A204.1 (cell line): ENCODE measurements around the gene IFITM1.
"Not testable (repeated sequence)": the region's sequence is repeated elsewhere in the genome, so short reads cannot be mapped to it uniquely, and the experiment has no call there.

ENCODE experiments used
- FAIRE-seq: peaks from 2 replicates; lab custom pipeline; 2012; peaks lifted over from hg19 to GRCh38; lab: Jason Lieb, UNC

Gene IFITM1

GRCh38 chr11:346529-346928, 32.7 kb downstream of the IFITM1 start:
- FAIRE-seq: no peak

- not testable (repeated sequence) for FAIRE-seq
These were observed 35.6 kb downstream of the IFITM1 start for GRCh38 chr11:349270-349954.

GRCh38 chr11:350033-350722, 36.3 kb downstream of the IFITM1 start:
- not testable (repeated sequence) for FAIRE-seq

- no peak for FAIRE-seq
These were observed 36.9 kb downstream of the IFITM1 start for GRCh38 chr11:350723-351255.

GRCh38 chr11:351411-351810, 37.6 kb downstream of the IFITM1 start:
- no peak for FAIRE-seq

GRCh38 chr11:352456-353031, 38.7 kb downstream of the IFITM1 start:
- no peak for FAIRE-seq

GRCh38 chr11:353179-353873, 39.5 kb downstream of the IFITM1 start:
- FAIRE-seq: no peak

GRCh38 chr11:355581-356458, 42.0 kb downstream of the IFITM1 start:
- FAIRE-seq: no peak

- FAIRE-seq: no peak
These were observed 42.8 kb downstream of the IFITM1 start for GRCh38 chr11:356610-357009.

- no peak for FAIRE-seq
These were observed 43.7 kb downstream of the IFITM1 start for GRCh38 chr11:357582-357981.

GRCh38 chr11:358129-358800, 44.4 kb downstream of the IFITM1 start:
- FAIRE-seq: no peak

GRCh38 chr11:359181-359714, 45.4 kb downstream of the IFITM1 start:
- FAIRE-seq: no peak

GRCh38 chr11:360326-361280, 46.8 kb downstream of the IFITM1 start:
- FAIRE-seq: no peak

GRCh38 chr11:362642-363442, 49.0 kb downstream of the IFITM1 start:
- FAIRE-seq: no peak

GRCh38 chr11:363443-363805, 49.6 kb downstream of the IFITM1 start:
- FAIRE-seq: not testable (repeated sequence)

GRCh38 chr11:363948-364761, 50.3 kb downstream of the IFITM1 start:
- no peak for FAIRE-seq
